GM21447 (cell line): ENCODE measurements around the gene NT5DC2.

Source experiments
- ATAC-seq: cut with Tn5 transposase; IDR thresholded peaks from one replicate; pipeline ENCODE4 v1.9.1; 2021; ENCODE audit not compliant: unreplicated experiment

NT5DC2 gene

GRCh38 chr3:52525680-52526561 lies 7.7 kb downstream of the NT5DC2 start:
- ATAC-seq = no peak

GRCh38 chr3:52524752-52525679 lies 8.6 kb downstream of the NT5DC2 start:
- ATAC-seq = no peak

- ATAC-seq = no peak
These were observed 9.4 kb downstream of the NT5DC2 start for GRCh38 chr3:52524258-52524751.

- no peak for ATAC-seq
These were observed 10.0 kb downstream of the NT5DC2 start for GRCh38 chr3:52523386-52524257.

GRCh38 chr3:52522651-52523251 lies 10.9 kb downstream of the NT5DC2 start:
- no peak for ATAC-seq

GRCh38 chr3:52521881-52522650 lies 11.6 kb downstream of the NT5DC2 start:
- ATAC-seq = no peak

GRCh38 chr3:52521488-52521824 lies 12.2 kb downstream of the NT5DC2 start:
- ATAC-seq = no peak

- no peak for ATAC-seq
These were observed 12.8 kb downstream of the NT5DC2 start for GRCh38 chr3:52520716-52521487.

- ATAC-seq = no peak
These were observed 13.5 kb downstream of the NT5DC2 start for GRCh38 chr3:52520141-52520667.

GRCh38 chr3:52519445-52520140 lies 14.1 kb downstream of the NT5DC2 start:
- ATAC-seq = no peak

GRCh38 chr3:52518723-52519444 lies 14.8 kb downstream of the NT5DC2 start:
- no peak for ATAC-seq

GRCh38 chr3:52517796-52518722 lies 15.6 kb downstream of the NT5DC2 start:
- ATAC-seq = no peak

- no peak for ATAC-seq
These were observed 17.0 kb downstream of the NT5DC2 start for GRCh38 chr3:52516509-52517195.

- ATAC-seq = no peak
These were observed 18.5 kb downstream of the NT5DC2 start for GRCh38 chr3:52515192-52515591.

GRCh38 chr3:52514576-52514975 lies 19.1 kb downstream of the NT5DC2 start:
- no peak for ATAC-seq

GRCh38 chr3:52513281-52513680 lies 20.4 kb downstream of the NT5DC2 start:
- ATAC-seq = no peak
